Right forelimb (tissue), 1 donor: ENCODE data around the gene ARPC4.
"Not testable (repeated sequence)": the region's sequence is repeated elsewhere in the genome, so short reads cannot be mapped to it uniquely, and the experiment has no call there.

ENCODE experiments used
- DNase-seq: peaks from one replicate; pipeline ENCODE4 v3.0.0-alpha.2; 2018

Gene ARPC4

GRCh38 chr3:9825451-9826040, 32.7 kb downstream of the ARPC4 start:
- no peak for DNase-seq

GRCh38 chr3:9826815-9827573, 34.1 kb downstream of the ARPC4 start:
- no peak for DNase-seq

GRCh38 chr3:9828801-9829755, 36.2 kb downstream of the ARPC4 start:
- no peak for DNase-seq

- no peak for DNase-seq
Observed at GRCh38 chr3:9831253-9831652, 38.4 kb downstream of the ARPC4 start.

GRCh38 chr3:9833078-9833477, 40.2 kb downstream of the ARPC4 start:
- no peak for DNase-seq

GRCh38 chr3:9834520-9835380, 41.9 kb downstream of the ARPC4 start:
- no peak for DNase-seq

DNA sequence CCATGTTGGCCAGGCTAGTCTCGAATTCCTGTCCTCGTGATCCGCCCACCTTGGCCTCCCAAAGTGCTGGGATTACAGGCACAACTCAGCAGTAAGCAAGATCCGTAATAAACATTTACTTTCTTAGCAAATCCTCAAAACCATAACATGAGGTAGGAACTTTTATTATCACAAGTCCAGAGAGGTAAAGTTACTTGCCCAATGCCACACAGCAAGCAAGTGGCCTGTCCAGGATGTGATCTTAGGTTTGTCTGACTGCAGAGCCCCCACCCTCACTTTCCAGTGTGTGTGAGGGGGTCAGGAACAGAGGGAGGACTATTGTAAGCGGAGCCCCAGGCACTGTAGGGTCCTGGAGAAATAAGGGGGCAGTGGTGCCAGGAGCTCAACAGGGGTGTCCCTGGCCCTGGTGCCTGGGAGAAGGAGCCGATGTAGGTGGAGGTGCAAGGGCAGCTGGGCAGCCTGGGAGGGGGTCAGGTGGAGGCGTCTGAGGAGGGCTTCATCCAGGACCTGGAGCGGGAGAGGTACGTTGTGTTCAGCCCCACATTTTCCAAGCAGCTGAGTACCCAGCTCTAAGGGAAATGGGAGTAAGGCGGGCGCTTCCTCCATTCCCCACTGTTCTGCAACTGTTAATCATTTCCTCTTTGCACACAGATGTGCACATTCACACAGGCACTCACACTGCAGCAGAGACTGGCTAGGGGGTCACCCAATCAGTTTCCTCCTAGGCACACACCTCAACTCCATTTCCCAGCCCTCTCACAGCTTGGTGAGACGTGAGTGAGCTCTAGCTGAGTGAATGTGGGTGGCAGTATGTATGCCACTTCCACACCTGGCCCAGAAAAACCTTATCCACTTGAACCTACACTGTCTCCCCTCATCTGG, 45.1 kb downstream of the ARPC4 start:
- DNase-seq: no peak

DNA sequence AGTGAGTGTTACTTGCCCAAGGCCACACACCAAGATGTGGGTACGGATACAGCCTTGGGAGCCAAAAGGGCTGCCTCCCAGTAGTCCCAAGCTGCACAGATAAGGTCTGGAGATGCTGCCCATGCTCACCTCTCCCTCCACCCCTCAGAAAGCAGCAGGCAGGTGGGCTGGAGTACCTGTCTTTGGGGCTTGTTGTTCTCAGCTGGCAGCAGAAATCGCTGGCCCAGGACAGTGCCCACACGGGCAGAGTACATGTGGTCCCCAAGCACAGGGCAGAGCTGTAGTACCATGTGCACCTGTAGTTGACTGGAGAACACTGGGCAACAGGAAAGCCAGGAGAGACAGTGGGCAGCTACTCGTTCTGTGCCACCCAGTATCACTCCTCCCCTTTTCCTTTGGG, 46.0 kb downstream of the ARPC4 start:
- DNase-seq: no peak

- no peak for DNase-seq
Observed at GRCh38 chr3:9841015-9841414, 48.1 kb downstream of the ARPC4 start.

DNA sequence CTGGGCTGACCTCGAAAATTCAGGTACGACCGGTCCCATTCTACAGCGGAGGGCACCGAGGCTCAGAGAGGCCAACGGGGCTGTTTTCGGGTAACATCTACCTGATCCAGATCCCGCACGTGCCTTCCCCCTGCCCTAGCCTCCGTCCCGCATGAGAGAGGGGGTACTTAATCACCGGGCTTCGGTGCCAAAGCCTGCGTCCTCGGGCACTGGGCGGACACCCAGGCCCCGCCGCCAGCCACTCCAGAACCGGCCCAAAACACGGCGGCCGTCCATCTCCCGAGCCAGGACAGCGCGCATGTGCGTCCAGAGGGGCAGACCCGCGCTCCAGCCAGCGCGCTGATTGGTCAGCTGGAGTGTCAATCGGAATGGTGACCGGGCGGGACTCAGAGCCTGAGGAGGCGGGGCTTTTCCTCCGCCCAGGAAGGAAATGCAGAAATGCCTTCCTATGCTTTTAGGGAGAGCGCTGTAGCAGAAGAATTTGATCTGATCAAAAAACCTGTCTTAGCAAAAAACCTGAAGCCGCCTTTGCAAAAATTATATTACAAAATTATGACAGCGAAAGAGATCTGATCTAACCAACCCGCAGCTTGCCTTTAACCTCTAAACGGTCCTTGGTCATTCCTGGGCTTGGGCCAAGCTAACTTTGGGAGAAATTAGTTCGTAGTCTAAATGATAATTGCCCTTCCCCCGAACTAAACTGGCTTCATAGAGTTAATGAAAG, 51.0 kb downstream of the ARPC4 start, which contains the start of gene RPUSD3:
Gene RPUSD3, minus strand, starts transcription at position 294 of the 724 bp plus-strand sequence. Its CDS starts 18 bp downstream, at position 276.
- DNase-seq: peak; percentile 98

DNA sequence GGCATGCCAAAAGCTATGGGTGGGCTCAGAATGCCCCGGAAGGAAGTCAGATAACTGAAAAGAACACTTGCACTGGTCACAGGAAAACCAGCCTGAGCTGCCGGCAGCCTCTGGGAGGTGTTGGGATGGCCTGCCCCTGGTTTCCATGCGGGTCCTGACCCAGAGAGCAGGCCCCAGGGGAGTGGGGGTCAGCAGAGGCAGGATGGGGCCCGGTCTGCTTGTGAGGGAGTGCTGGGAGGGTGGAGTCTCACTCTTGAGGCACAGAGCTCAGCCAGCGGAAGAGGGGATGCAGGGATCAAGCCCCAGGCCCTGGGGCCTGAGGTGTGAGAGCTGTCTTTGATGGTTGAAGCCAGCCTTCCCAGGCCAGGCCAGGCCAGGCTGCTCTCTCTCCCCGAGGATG, 53.3 kb downstream of the ARPC4 start:
- DNase-seq: no peak

GRCh38 chr3:9846931-9847488, 54.1 kb downstream of the ARPC4 start:
- DNase-seq: no peak

DNA sequence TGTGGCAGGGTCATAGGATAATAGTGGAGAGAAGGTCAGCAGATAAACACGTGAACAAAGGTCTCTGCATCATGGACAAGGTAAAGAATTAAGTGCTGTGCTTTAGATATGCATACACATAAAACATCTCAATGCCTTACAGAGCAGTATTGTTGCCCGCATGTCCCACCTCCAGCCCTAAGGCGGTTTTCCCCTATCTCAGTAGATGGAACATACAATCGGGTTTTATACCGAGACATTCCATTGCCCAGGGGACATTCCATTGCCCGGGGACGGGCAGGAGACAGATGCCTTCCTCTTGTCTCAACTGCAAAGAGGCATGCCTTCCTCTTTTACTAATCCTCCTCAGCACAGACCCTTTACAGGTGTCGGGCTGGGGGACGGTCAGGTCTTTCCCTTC, 55.0 kb downstream of the ARPC4 start:
- not testable (repeated sequence) for DNase-seq

- DNase-seq: not testable (repeated sequence)
Observed at GRCh38 chr3:9848860-9849259, 56.0 kb downstream of the ARPC4 start.

- DNase-seq: not testable (repeated sequence)
Observed at GRCh38 chr3:9851383-9851782, 58.5 kb downstream of the ARPC4 start.

- DNase-seq: not testable (repeated sequence)
Observed at GRCh38 chr3:9851926-9852325, 59.0 kb downstream of the ARPC4 start.

DNA sequence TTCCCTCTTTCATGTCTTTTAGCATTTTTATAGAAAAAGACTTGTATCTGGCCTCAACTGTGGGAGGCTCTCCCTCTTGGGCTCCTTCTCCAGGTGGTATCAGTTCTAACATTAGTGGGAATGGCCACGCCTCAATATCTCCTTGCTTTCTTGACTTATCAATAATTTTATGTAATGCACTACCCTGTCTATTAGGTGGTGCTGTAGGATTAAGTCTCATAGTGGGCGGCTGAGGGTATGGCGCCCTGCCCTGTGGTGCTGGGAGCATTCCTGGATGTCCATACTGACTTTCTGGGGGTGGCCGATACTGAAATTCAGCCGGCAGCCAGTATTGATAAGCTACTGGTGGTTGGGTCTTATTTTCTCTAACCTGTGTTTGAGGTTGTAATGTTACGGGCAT, 59.6 kb downstream of the ARPC4 start:
- no peak for DNase-seq

DNA sequence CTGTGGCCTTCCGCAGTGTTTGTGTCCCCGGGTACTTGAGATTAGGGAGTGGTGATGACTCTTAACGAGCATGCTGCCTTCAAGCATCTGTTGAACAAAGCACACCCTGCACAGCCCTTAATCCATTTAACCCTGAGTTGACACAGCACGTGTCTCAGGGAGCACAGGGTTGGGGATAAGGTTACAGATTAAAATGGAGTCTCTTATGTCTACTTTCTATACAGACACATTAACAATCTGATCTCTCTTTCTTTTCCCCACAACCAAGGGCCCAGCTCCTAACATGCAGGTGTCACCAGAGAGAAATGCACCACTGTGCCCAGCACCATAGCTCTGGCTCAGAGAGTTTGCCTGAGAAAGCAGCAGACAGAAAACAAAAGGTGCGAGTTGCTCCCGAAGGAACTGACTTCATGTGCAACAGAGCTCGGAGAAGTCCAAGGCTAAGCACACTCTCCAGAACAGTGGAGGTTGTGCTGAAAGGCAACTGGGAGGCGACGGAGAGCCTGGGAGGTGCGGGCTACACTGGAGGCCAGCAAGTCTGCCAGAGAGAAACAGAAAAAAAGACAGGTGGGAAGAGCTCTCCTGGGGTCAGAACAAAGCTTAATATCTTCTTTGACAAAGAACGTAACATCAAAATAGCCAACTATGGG, 61.5 kb downstream of the ARPC4 start:
- not testable (repeated sequence) for DNase-seq

DNA sequence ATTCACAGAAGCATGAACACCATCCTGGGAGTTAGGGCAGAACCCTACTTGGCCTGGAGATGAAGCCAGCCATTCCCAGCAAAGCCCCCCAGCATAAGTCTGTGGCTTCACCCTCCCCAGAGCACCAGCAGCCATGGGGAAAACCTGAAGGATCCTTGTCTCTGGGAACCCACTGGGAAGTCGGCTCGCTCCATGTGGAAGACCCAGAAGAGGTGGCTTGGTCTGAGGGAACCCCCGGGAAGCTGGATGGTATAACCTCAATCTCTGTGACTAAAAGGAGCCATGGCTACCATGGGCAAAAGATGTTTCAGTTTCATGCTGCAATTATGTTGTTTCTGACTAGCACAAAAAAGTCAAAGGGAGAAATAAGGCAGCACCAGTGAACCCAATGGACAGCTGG, 62.7 kb downstream of the ARPC4 start:
- DNase-seq: no peak
